ENCODE results near the gene CPTP.

The CPTP gene

GRCh38 chr1:1295154-1295923 is 29.3 kb upstream of the CPTP start:
- Histone ChIP-seq H3K36me3 (ENCODE audit: low read depth) (no peaks in the 10 kb centered on the region), H3K9me3 (ENCODE audit: severe bottlenecking) (no peaks in the 10 kb centered on the region), H3K27me3 (ENCODE audit: insufficient read depth, poor library complexity, severe bottlenecking) (no peaks in the 10 kb centered on the region), H3K4me3 (ENCODE audit: severe bottlenecking) (no peak overlapping the region), H3K27ac (ENCODE audit: poor library complexity, severe bottlenecking) (no peak overlapping the region), H3K4me1 (ENCODE audit: insufficient read depth, poor library complexity, severe bottlenecking) (no peaks in the 10 kb centered on the region)
- ATAC-seq (ENCODE audit: low read depth): no peak
- TF ChIP-seq CTCF (IDR thresholded peaks at IDR 0.05; ENCODE audit: poor library complexity, severe bottlenecking): no peak
- no peak for DNase-seq (ENCODE audit: low spot score)

GRCh38 chr1:1296070-1297061 is 28.2 kb upstream of the CPTP start:
- Histone ChIP-seq H3K27ac (ENCODE audit: poor library complexity, severe bottlenecking) (no peak overlapping the region), H3K9me3 (ENCODE audit: severe bottlenecking) (no peaks in the 10 kb centered on the region), H3K27me3 (ENCODE audit: insufficient read depth, poor library complexity, severe bottlenecking) (no peaks in the 10 kb centered on the region), H3K4me1 (ENCODE audit: insufficient read depth, poor library complexity, severe bottlenecking) (no peaks in the 10 kb centered on the region), H3K4me3 (ENCODE audit: severe bottlenecking) (no peak overlapping the region), H3K36me3 (ENCODE audit: low read depth) (no peaks in the 10 kb centered on the region)
- DNase-seq (ENCODE audit: low spot score): no peak
- no peak for ATAC-seq (ENCODE audit: low read depth)
- TF ChIP-seq CTCF (IDR thresholded peaks at IDR 0.05; ENCODE audit: poor library complexity, severe bottlenecking): no peak

- Histone ChIP-seq H3K9me3 (ENCODE audit: severe bottlenecking) (no peaks in the 10 kb centered on the region), H3K27me3 (ENCODE audit: insufficient read depth, poor library complexity, severe bottlenecking) (no peaks in the 10 kb centered on the region), H3K36me3 (ENCODE audit: low read depth) (no peaks in the 10 kb centered on the region), H3K4me3 (ENCODE audit: severe bottlenecking) (no peak overlapping the region), H3K4me1 (ENCODE audit: insufficient read depth, poor library complexity, severe bottlenecking) (peaks cover under 1% of the 10 kb centered on the region), H3K27ac (ENCODE audit: poor library complexity, severe bottlenecking) (no peak overlapping the region)
- no peak for TF ChIP-seq CTCF (IDR thresholded peaks at IDR 0.05; ENCODE audit: poor library complexity, severe bottlenecking)
- DNase-seq (ENCODE audit: low spot score) (no peak), ATAC-seq (ENCODE audit: low read depth) (no peak)
These were observed 26.7 kb upstream of the CPTP start for GRCh38 chr1:1297802-1298424.

DNA sequence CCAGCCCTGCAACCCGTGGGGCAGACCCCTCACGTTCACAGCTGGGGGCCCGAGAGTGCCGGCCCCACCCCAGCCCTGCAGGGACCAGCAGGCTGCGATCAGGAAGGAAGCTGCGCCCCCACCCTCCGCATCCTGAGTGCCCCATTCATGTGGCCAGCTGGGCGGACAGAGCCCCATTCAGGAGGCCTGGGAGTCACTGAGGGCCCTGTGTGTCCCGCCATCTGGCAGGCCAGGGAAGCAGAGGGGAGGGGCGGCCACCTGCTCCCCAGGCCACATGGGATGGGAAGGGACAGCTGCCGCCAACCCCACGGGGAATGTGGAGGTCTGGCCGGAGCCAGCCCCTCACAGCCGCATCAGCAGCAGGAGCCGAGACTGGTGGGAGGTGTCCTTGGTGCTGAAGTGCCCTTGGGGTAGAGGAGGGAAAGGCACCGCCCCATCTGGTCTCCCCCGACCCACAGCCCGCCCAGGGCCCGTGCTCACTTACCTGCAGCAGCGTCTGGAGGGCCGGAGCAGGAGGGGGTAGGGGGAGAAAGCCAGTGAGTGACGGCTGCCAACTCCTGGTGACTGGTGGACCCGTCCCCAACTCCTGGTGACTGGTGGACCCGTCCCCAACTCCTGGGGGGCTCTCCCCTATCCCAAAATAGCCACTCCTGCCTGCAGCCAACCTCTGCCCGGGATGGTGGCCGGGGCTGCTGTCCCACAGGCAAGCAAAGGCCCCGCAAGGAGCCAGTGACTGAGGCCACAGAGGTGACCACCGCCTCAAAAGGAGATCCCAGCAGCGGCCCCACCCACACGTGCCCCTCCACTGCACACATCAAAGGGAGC is 25.5 kb upstream of the CPTP start:
- Histone ChIP-seq H3K9me3 (ENCODE audit: severe bottlenecking) (no peaks in the 10 kb centered on the region), H3K27me3 (ENCODE audit: insufficient read depth, poor library complexity, severe bottlenecking) (no peaks in the 10 kb centered on the region), H3K27ac (ENCODE audit: poor library complexity, severe bottlenecking) (no peak overlapping the region), H3K36me3 (ENCODE audit: low read depth) (no peaks in the 10 kb centered on the region), H3K4me1 (ENCODE audit: insufficient read depth, poor library complexity, severe bottlenecking) (peaks cover 10% of the 10 kb centered on the region), H3K4me3 (ENCODE audit: severe bottlenecking) (no peak overlapping the region)
- DNase-seq (ENCODE audit: low spot score): no peak
- no peak for ATAC-seq (ENCODE audit: low read depth)
- no peak for TF ChIP-seq CTCF (IDR thresholded peaks at IDR 0.05; ENCODE audit: poor library complexity, severe bottlenecking)
